Measurements from ENCODE around the gene TXNRD2. TPM values are rescaled to one million over a fixed set of nuclear protein-coding genes. Genes with fewer than 3 reads are reported as not detected.

TXNRD2 gene
- total RNA-seq, 1 donor from 2014 or later = 13.6 TPM

- Histone ChIP-seq H3K9me3 (ENCODE audit: control insufficient read depth in 3 of 3, low read length in 3 of 3) (no peaks in the 10 kb centered on the region), H3K4me1 (ENCODE audit: control insufficient read depth in 3 of 3, insufficient read depth in 3 of 3, low read length in 3 of 3) (peaks cover 27 to 46% (median 29%) of the 10 kb centered on the region in 3 donors), H3K9ac (ENCODE audit: low read depth in 1 of 3, low read length in 3 of 3) (peak overlapping the region in 2 of 3 donors; percentile 45 to 66), H3K4me3 (ENCODE audit: low read length in 3 of 3) (peak overlapping the region in 2 of 3 donors; percentile 32 to 41), H3K27ac (ENCODE audit: low read depth, low read length) (peak overlapping the region; percentile 34), H3K27me3 (ENCODE audit: control insufficient read depth in 3 of 3, insufficient read depth in 3 of 3, low read length in 3 of 3) (no peaks in the 10 kb centered on the region), H3K36me3 (ENCODE audit: control insufficient read depth in 3 of 3, insufficient read depth in 3 of 3, low read length in 3 of 3) (peaks cover 0 to 7% (median 5%) of the 10 kb centered on the region in 3 donors)
These were observed 97.1 kb downstream of the TXNRD2 start for GRCh38 chr22:19844377-19845053.

GRCh38 chr22:19843857-19844376 lies 97.7 kb downstream of the TXNRD2 start:
- peaks cover 26 to 44% (median 27%) of the 10 kb centered on the region in 3 donors for H3K4me1 ChIP-seq (ENCODE audit: control insufficient read depth in 3 of 3, insufficient read depth in 3 of 3, low read length in 3 of 3)
- peak overlapping the region; percentile 34 for H3K27ac ChIP-seq (ENCODE audit: low read depth, low read length)
- H3K9ac ChIP-seq (ENCODE audit: low read depth in 1 of 3, low read length in 3 of 3) = peak overlapping the region; percentile 8 to 45 (median 10)

GRCh38 chr22:19843107-19843856 lies 98.3 kb downstream of the TXNRD2 start:
- H3K36me3 ChIP-seq (ENCODE audit: control insufficient read depth in 3 of 3, insufficient read depth in 3 of 3, low read length in 3 of 3) = peaks cover 0 to 7% (median 5%) of the 10 kb centered on the region in 3 donors
- H3K9me3 ChIP-seq (ENCODE audit: control insufficient read depth in 3 of 3, low read length in 3 of 3) = no peaks in the 10 kb centered on the region
- H3K4me1 ChIP-seq (ENCODE audit: control insufficient read depth in 3 of 3, insufficient read depth in 3 of 3, low read length in 3 of 3) = peaks cover 21 to 38% (median 22%) of the 10 kb centered on the region in 3 donors
- H3K27ac ChIP-seq (ENCODE audit: low read depth, low read length) = no peak overlapping the region
- H3K4me3 ChIP-seq (ENCODE audit: low read length in 3 of 3) = no peak overlapping the region
- peak overlapping the region; percentile 8 to 45 (median 10) for H3K9ac ChIP-seq (ENCODE audit: low read depth in 1 of 3, low read length in 3 of 3)
- no peaks in the 10 kb centered on the region for H3K27me3 ChIP-seq (ENCODE audit: control insufficient read depth in 3 of 3, insufficient read depth in 3 of 3, low read length in 3 of 3)

More at GRCh38 chr22:19843857-19844376, 97.7 kb downstream of the TXNRD2 start:
- Histone ChIP-seq H3K9me3 (ENCODE audit: control insufficient read depth in 3 of 3, low read length in 3 of 3) (no peaks in the 10 kb centered on the region), H3K4me3 (ENCODE audit: low read length in 3 of 3) (no peak overlapping the region), H3K27me3 (ENCODE audit: control insufficient read depth in 3 of 3, insufficient read depth in 3 of 3, low read length in 3 of 3) (no peaks in the 10 kb centered on the region), H3K36me3 (ENCODE audit: control insufficient read depth in 3 of 3, insufficient read depth in 3 of 3, low read length in 3 of 3) (peaks cover 0 to 7% (median 5%) of the 10 kb centered on the region in 3 donors)

- Histone ChIP-seq H3K9me3 (ENCODE audit: control insufficient read depth in 3 of 3, low read length in 3 of 3) (no peaks in the 10 kb centered on the region), H3K27ac (ENCODE audit: low read depth, low read length) (no peak overlapping the region), H3K9ac (ENCODE audit: low read depth in 1 of 3, low read length in 3 of 3) (peak overlapping the region in 1 of 3 donors; percentile 9), H3K4me1 (ENCODE audit: control insufficient read depth in 3 of 3, insufficient read depth in 3 of 3, low read length in 3 of 3) (peaks cover 21 to 35% (median 22%) of the 10 kb centered on the region in 3 donors), H3K4me3 (ENCODE audit: low read length in 3 of 3) (no peak overlapping the region), H3K27me3 (ENCODE audit: control insufficient read depth in 3 of 3, insufficient read depth in 3 of 3, low read length in 3 of 3) (no peaks in the 10 kb centered on the region), H3K36me3 (ENCODE audit: control insufficient read depth in 3 of 3, insufficient read depth in 3 of 3, low read length in 3 of 3) (peaks cover 0 to 7% (median 5%) of the 10 kb centered on the region in 3 donors)
These were observed 99.1 kb downstream of the TXNRD2 start for GRCh38 chr22:19842393-19843106.

- H3K36me3 ChIP-seq (ENCODE audit: control insufficient read depth in 3 of 3, insufficient read depth in 3 of 3, low read length in 3 of 3) = peaks cover 0 to 4% (median under 1%) of the 10 kb centered on the region in 3 donors
- H3K27ac ChIP-seq (ENCODE audit: low read depth, low read length) = no peak overlapping the region
- H3K9ac ChIP-seq (ENCODE audit: low read depth in 1 of 3, low read length in 3 of 3) = peak overlapping the region in 1 of 3 donors; percentile 16
- peaks cover 21 to 35% (median 22%) of the 10 kb centered on the region in 3 donors for H3K4me1 ChIP-seq (ENCODE audit: control insufficient read depth in 3 of 3, insufficient read depth in 3 of 3, low read length in 3 of 3)
- H3K9me3 ChIP-seq (ENCODE audit: control insufficient read depth in 3 of 3, low read length in 3 of 3) = no peaks in the 10 kb centered on the region
- no peaks in the 10 kb centered on the region for H3K27me3 ChIP-seq (ENCODE audit: control insufficient read depth in 3 of 3, insufficient read depth in 3 of 3, low read length in 3 of 3)
- no peak overlapping the region for H3K4me3 ChIP-seq (ENCODE audit: low read length in 3 of 3)
These were observed 99.8 kb downstream of the TXNRD2 start for GRCh38 chr22:19841641-19842392.

- no peaks in the 10 kb centered on the region for H3K27me3 ChIP-seq (ENCODE audit: control insufficient read depth in 3 of 3, insufficient read depth in 3 of 3, low read length in 3 of 3)
- H3K4me1 ChIP-seq (ENCODE audit: control insufficient read depth in 3 of 3, insufficient read depth in 3 of 3, low read length in 3 of 3) = peaks cover 20 to 34% (median 21%) of the 10 kb centered on the region in 3 donors
- H3K27ac ChIP-seq (ENCODE audit: low read depth, low read length) = no peak overlapping the region
- H3K9me3 ChIP-seq (ENCODE audit: control insufficient read depth in 3 of 3, low read length in 3 of 3) = no peaks in the 10 kb centered on the region
- peaks cover 0 to 2% (median 0%) of the 10 kb centered on the region in 3 donors for H3K36me3 ChIP-seq (ENCODE audit: control insufficient read depth in 3 of 3, insufficient read depth in 3 of 3, low read length in 3 of 3)
- no peak overlapping the region for H3K9ac ChIP-seq (ENCODE audit: low read depth in 1 of 3, low read length in 3 of 3)
- no peak overlapping the region for H3K4me3 ChIP-seq (ENCODE audit: low read length in 3 of 3)
These were observed 100.5 kb downstream of the TXNRD2 start for GRCh38 chr22:19840955-19841640.

GRCh38 chr22:19840059-19840458 lies 101.6 kb downstream of the TXNRD2 start:
- Histone ChIP-seq H3K4me3 (ENCODE audit: low read length in 3 of 3) (no peak overlapping the region), H3K9ac (ENCODE audit: low read depth in 1 of 3, low read length in 3 of 3) (no peak overlapping the region), H3K9me3 (ENCODE audit: control insufficient read depth in 3 of 3, low read length in 3 of 3) (no peaks in the 10 kb centered on the region), H3K4me1 (ENCODE audit: control insufficient read depth in 3 of 3, insufficient read depth in 3 of 3, low read length in 3 of 3) (peaks cover 18 to 24% (median 18%) of the 10 kb centered on the region in 3 donors), H3K27me3 (ENCODE audit: control insufficient read depth in 3 of 3, insufficient read depth in 3 of 3, low read length in 3 of 3) (no peaks in the 10 kb centered on the region), H3K36me3 (ENCODE audit: control insufficient read depth in 3 of 3, insufficient read depth in 3 of 3, low read length in 3 of 3) (peaks cover 0 to 2% (median 0%) of the 10 kb centered on the region in 3 donors), H3K27ac (ENCODE audit: low read depth, low read length) (no peak overlapping the region)

- peaks cover 0 to 2% (median 0%) of the 10 kb centered on the region in 3 donors for H3K36me3 ChIP-seq (ENCODE audit: control insufficient read depth in 3 of 3, insufficient read depth in 3 of 3, low read length in 3 of 3)
- H3K4me3 ChIP-seq (ENCODE audit: low read length in 3 of 3) = no peak overlapping the region
- no peak overlapping the region for H3K9ac ChIP-seq (ENCODE audit: low read depth in 1 of 3, low read length in 3 of 3)
- peaks cover 0 to 3% (median 0%) of the 10 kb centered on the region in 3 donors for H3K4me1 ChIP-seq (ENCODE audit: control insufficient read depth in 3 of 3, insufficient read depth in 3 of 3, low read length in 3 of 3)
- H3K27ac ChIP-seq (ENCODE audit: low read depth, low read length) = no peak overlapping the region
- H3K9me3 ChIP-seq (ENCODE audit: control insufficient read depth in 3 of 3, low read length in 3 of 3) = no peaks in the 10 kb centered on the region
- H3K27me3 ChIP-seq (ENCODE audit: control insufficient read depth in 3 of 3, insufficient read depth in 3 of 3, low read length in 3 of 3) = no peaks in the 10 kb centered on the region
These were observed 103.7 kb downstream of the TXNRD2 start for GRCh38 chr22:19837915-19838314.

Measured in skeletal muscle tissue (tissue), 4 donors.